ENCODE measurements around the gene GLG1. TPM values are rescaled to one million over a fixed set of nuclear protein-coding genes. Genes with fewer than 3 reads are reported as not detected.

The GLG1 gene
- total RNA-seq, 2 donors from 2014 or later = 69.6 to 98.9 TPM

- Mint-ChIP-seq H3K4me1 (ENCODE audit: low read depth in 2 of 2) (peaks cover 48 to 56% of the 10 kb centered on the region in 2 donors), H3K9me3 (no peaks in the 10 kb centered on the region), H3K4me3 (no peak overlapping the region), H3K27ac (peak overlapping the region; percentile 54 to 55), H3K27me3 (no peaks in the 10 kb centered on the region), H3K36me3 (no peaks in the 10 kb centered on the region)
- DNase-seq (ENCODE audit: low spot score) (no peak), ATAC-seq (peak; percentile 61 to 78)
These were observed 29.0 kb downstream of the GLG1 start for GRCh38 chr16:74577882-74578366.

GRCh38 chr16:74575807-74576643, 30.9 kb downstream of the GLG1 start:
- no peaks in the 10 kb centered on the region for H3K36me3 Mint-ChIP-seq
- H3K4me3 Mint-ChIP-seq = no peak overlapping the region
- DNase-seq (ENCODE audit: low spot score) = no peak
- no peak overlapping the region for H3K27ac Mint-ChIP-seq
- peaks cover 51 to 53% of the 10 kb centered on the region in 2 donors for H3K4me1 Mint-ChIP-seq (ENCODE audit: low read depth in 2 of 2)
- H3K9me3 Mint-ChIP-seq = no peaks in the 10 kb centered on the region
- H3K27me3 Mint-ChIP-seq = no peaks in the 10 kb centered on the region
- no peak for ATAC-seq

- no peaks in the 10 kb centered on the region for H3K36me3 Mint-ChIP-seq
- ATAC-seq = no peak
- no peak overlapping the region for H3K27ac Mint-ChIP-seq
- DNase-seq (ENCODE audit: low spot score) = no peak
- H3K9me3 Mint-ChIP-seq = no peaks in the 10 kb centered on the region
- H3K4me1 Mint-ChIP-seq (ENCODE audit: low read depth in 2 of 2) = peaks cover 46 to 53% of the 10 kb centered on the region in 2 donors
- H3K27me3 Mint-ChIP-seq = no peaks in the 10 kb centered on the region
- H3K4me3 Mint-ChIP-seq = no peak overlapping the region
These were observed 31.6 kb downstream of the GLG1 start for GRCh38 chr16:74575175-74575806.

GRCh38 chr16:74574146-74574545, 32.8 kb downstream of the GLG1 start:
- H3K27me3 Mint-ChIP-seq = no peaks in the 10 kb centered on the region
- no peak overlapping the region for H3K4me3 Mint-ChIP-seq
- H3K36me3 Mint-ChIP-seq = no peaks in the 10 kb centered on the region
- no peaks in the 10 kb centered on the region for H3K9me3 Mint-ChIP-seq
- peaks cover 47 to 54% of the 10 kb centered on the region in 2 donors for H3K4me1 Mint-ChIP-seq (ENCODE audit: low read depth in 2 of 2)
- ATAC-seq (no peak), DNase-seq (ENCODE audit: low spot score) (no peak)
- H3K27ac Mint-ChIP-seq = peak overlapping the region in 1 of 2 donors; percentile 75

- H3K4me1 Mint-ChIP-seq (ENCODE audit: low read depth in 2 of 2) = peaks cover 45 to 52% of the 10 kb centered on the region in 2 donors
- no peak overlapping the region for H3K27ac Mint-ChIP-seq
These were observed 33.3 kb downstream of the GLG1 start for GRCh38 chr16:74573622-74574021.

GRCh38 chr16:74570412-74571301, 36.3 kb downstream of the GLG1 start:
- Mint-ChIP-seq H3K4me3 (no peak overlapping the region), H3K9me3 (no peaks in the 10 kb centered on the region), H3K27ac (no peak overlapping the region), H3K36me3 (no peaks in the 10 kb centered on the region), H3K27me3 (no peaks in the 10 kb centered on the region), H3K4me1 (ENCODE audit: low read depth in 2 of 2) (peaks cover 51 to 63% of the 10 kb centered on the region in 2 donors)
- no peak for DNase-seq (ENCODE audit: low spot score)
- ATAC-seq = no peak

More at GRCh38 chr16:74573622-74574021, 33.3 kb downstream of the GLG1 start:
- Mint-ChIP-seq H3K9me3 (no peaks in the 10 kb centered on the region), H3K27me3 (no peaks in the 10 kb centered on the region), H3K4me3 (no peak overlapping the region), H3K36me3 (no peaks in the 10 kb centered on the region)
- DNase-seq (ENCODE audit: low spot score) = no peak
- ATAC-seq = no peak

GRCh38 chr16:74568961-74569631, 37.8 kb downstream of the GLG1 start:
- no peak for DNase-seq (ENCODE audit: low spot score)
- Mint-ChIP-seq H3K27me3 (no peaks in the 10 kb centered on the region), H3K4me3 (no peak overlapping the region), H3K4me1 (ENCODE audit: low read depth in 2 of 2) (peaks cover 56 to 66% of the 10 kb centered on the region in 2 donors), H3K9me3 (no peaks in the 10 kb centered on the region), H3K27ac (no peak overlapping the region), H3K36me3 (no peaks in the 10 kb centered on the region)
- no peak for ATAC-seq

GRCh38 chr16:74567901-74568300, 39.0 kb downstream of the GLG1 start:
- Mint-ChIP-seq H3K27me3 (no peaks in the 10 kb centered on the region), H3K4me3 (no peak overlapping the region), H3K4me1 (ENCODE audit: low read depth in 2 of 2) (peaks cover 61 to 71% of the 10 kb centered on the region in 2 donors), H3K27ac (no peak overlapping the region), H3K9me3 (no peaks in the 10 kb centered on the region), H3K36me3 (no peaks in the 10 kb centered on the region)
- no peak for ATAC-seq
- no peak for DNase-seq (ENCODE audit: low spot score)

- H3K4me3 Mint-ChIP-seq = no peak overlapping the region
- no peaks in the 10 kb centered on the region for H3K9me3 Mint-ChIP-seq
- ATAC-seq = no peak
- H3K4me1 Mint-ChIP-seq (ENCODE audit: low read depth in 2 of 2) = peaks cover 60 to 74% of the 10 kb centered on the region in 2 donors
- H3K27me3 Mint-ChIP-seq = no peaks in the 10 kb centered on the region
- H3K27ac Mint-ChIP-seq = no peak overlapping the region
- H3K36me3 Mint-ChIP-seq = no peaks in the 10 kb centered on the region
- no peak for DNase-seq (ENCODE audit: low spot score)
These were observed 41.5 kb downstream of the GLG1 start for GRCh38 chr16:74565378-74565777.

- no peaks in the 10 kb centered on the region for H3K36me3 Mint-ChIP-seq
These were observed 42.4 kb downstream of the GLG1 start for GRCh38 chr16:74564451-74564984.

GRCh38 chr16:74563828-74564263, 43.1 kb downstream of the GLG1 start:
- no peaks in the 10 kb centered on the region for H3K27me3 Mint-ChIP-seq
- peaks cover 63 to 79% of the 10 kb centered on the region in 2 donors for H3K4me1 Mint-ChIP-seq (ENCODE audit: low read depth in 2 of 2)
- ATAC-seq (peak; percentile 89 to 90), DNase-seq (ENCODE audit: low spot score) (no peak)
- no peaks in the 10 kb centered on the region for H3K9me3 Mint-ChIP-seq
- peak overlapping the region; percentile 38 for H3K4me3 Mint-ChIP-seq
- peak overlapping the region; percentile 25 to 28 for H3K27ac Mint-ChIP-seq
- H3K36me3 Mint-ChIP-seq = no peaks in the 10 kb centered on the region

More at GRCh38 chr16:74564451-74564984, 42.4 kb downstream of the GLG1 start:
- Mint-ChIP-seq H3K9me3 (no peaks in the 10 kb centered on the region), H3K27ac (peak overlapping the region; percentile 25 to 28), H3K4me3 (peak overlapping the region; percentile 38), H3K4me1 (ENCODE audit: low read depth in 2 of 2) (peaks cover 59 to 73% of the 10 kb centered on the region in 2 donors), H3K27me3 (no peaks in the 10 kb centered on the region)
- ATAC-seq (peak in 1 of 2 donors; percentile 60), DNase-seq (ENCODE audit: low spot score) (no peak)

GRCh38 chr16:74562117-74562516, 44.8 kb downstream of the GLG1 start:
- Mint-ChIP-seq H3K36me3 (no peaks in the 10 kb centered on the region), H3K4me3 (no peak overlapping the region), H3K27ac (no peak overlapping the region), H3K27me3 (no peaks in the 10 kb centered on the region), H3K4me1 (ENCODE audit: low read depth in 2 of 2) (peaks cover 58 to 73% of the 10 kb centered on the region in 2 donors), H3K9me3 (no peaks in the 10 kb centered on the region)
- ATAC-seq (no peak), DNase-seq (ENCODE audit: low spot score) (no peak)

GRCh38 chr16:74561626-74562025, 45.3 kb downstream of the GLG1 start:
- no peak overlapping the region for H3K4me3 Mint-ChIP-seq

More at GRCh38 chr16:74561626-74562025, 45.3 kb downstream of the GLG1 start:
- Mint-ChIP-seq H3K27me3 (no peaks in the 10 kb centered on the region), H3K9me3 (no peaks in the 10 kb centered on the region), H3K27ac (no peak overlapping the region), H3K4me1 (ENCODE audit: low read depth in 2 of 2) (peaks cover 58 to 71% of the 10 kb centered on the region in 2 donors), H3K36me3 (no peaks in the 10 kb centered on the region)
- no peak for DNase-seq (ENCODE audit: low spot score)
- no peak for ATAC-seq
